ENCODE measurements around the gene ELP4. TPM values are rescaled to one million over a fixed set of nuclear protein-coding genes. Genes with fewer than 3 reads are reported as not detected.

ELP4 gene
- total and polyA plus RNA-seq, 2 experiments from 2014 or later: 12.3 to 25.1 TPM

- WGBS (ENCODE audit: low lambda C conversion rate, missing lambda C conversion rate): 71% methylated on average over 3 of the region's 3 CpGs
- Histone ChIP-seq H3K27ac (no peak overlapping the region), H3K4me2 (no peak overlapping the region), H4K20me1 (ENCODE audit: insufficient read depth, poor library complexity, severe bottlenecking) (no peaks in the 10 kb centered on the region), H3K4me1 (ENCODE audit: insufficient read depth) (no peaks in the 10 kb centered on the region), H3K9me2 (replicated peaks; ENCODE audit: insufficient read depth) (no peaks in the 10 kb centered on the region), H3K4me3 (no peak overlapping the region), H3K79me2 (no peaks in the 10 kb centered on the region), H2AFZ (no peak overlapping the region), H3K27me3 (no peaks in the 10 kb centered on the region), H3K9me3 (ENCODE audit: low read depth) (no peaks in the 10 kb centered on the region), H3K36me3 (replicated peaks; ENCODE audit: insufficient read depth, low read depth) (no peaks in the 10 kb centered on the region)
- TF ChIP-seq CTCF (IDR thresholded peaks at IDR 0.05; ENCODE audit: poor library complexity): no peak
- TF ChIP-seq EZH2 (IDR thresholded peaks at IDR 0.05; ENCODE audit: borderline replicate concordance): no peak
- TF ChIP-seq EZH2phosphoT487 (IDR thresholded peaks at IDR 0.05; ENCODE audit: low read depth, severe bottlenecking, unreplicated experiment): no peak
- no peak for DNase-seq (ENCODE audit: low spot score)
These were observed 247.8 kb downstream of the ELP4 start for GRCh38 chr11:31757260-31757835.

- H3K4me3 ChIP-seq: no peak overlapping the region
- no peak overlapping the region for H3K27ac ChIP-seq
- TF ChIP-seq EZH2phosphoT487 (IDR thresholded peaks at IDR 0.05; ENCODE audit: low read depth, severe bottlenecking, unreplicated experiment): no peak
- TF ChIP-seq CTCF (IDR thresholded peaks at IDR 0.05; ENCODE audit: poor library complexity): no peak
- TF ChIP-seq EZH2 (IDR thresholded peaks at IDR 0.05; ENCODE audit: borderline replicate concordance): no peak
- H3K9me2 ChIP-seq (replicated peaks; ENCODE audit: insufficient read depth): no peaks in the 10 kb centered on the region
- no peak for DNase-seq (ENCODE audit: low spot score)
- no peaks in the 10 kb centered on the region for H3K79me2 ChIP-seq
- H3K4me1 ChIP-seq (ENCODE audit: insufficient read depth): no peaks in the 10 kb centered on the region
- H2AFZ ChIP-seq: no peak overlapping the region
- H3K4me2 ChIP-seq: no peak overlapping the region
- 95% methylated on average over 1 of the region's 1 CpG for WGBS (ENCODE audit: low lambda C conversion rate, missing lambda C conversion rate)
- H4K20me1 ChIP-seq (ENCODE audit: insufficient read depth, poor library complexity, severe bottlenecking): no peaks in the 10 kb centered on the region
- no peaks in the 10 kb centered on the region for H3K27me3 ChIP-seq
- H3K36me3 ChIP-seq (replicated peaks; ENCODE audit: insufficient read depth, low read depth): no peaks in the 10 kb centered on the region
- no peaks in the 10 kb centered on the region for H3K9me3 ChIP-seq (ENCODE audit: low read depth)
These were observed 252.1 kb downstream of the ELP4 start for GRCh38 chr11:31761636-31762035.

GRCh38 chr11:31763296-31763695, 253.7 kb downstream of the ELP4 start:
- Histone ChIP-seq H3K4me3 (no peak overlapping the region), H3K4me1 (ENCODE audit: insufficient read depth) (no peaks in the 10 kb centered on the region), H2AFZ (no peak overlapping the region), H4K20me1 (ENCODE audit: insufficient read depth, poor library complexity, severe bottlenecking) (no peaks in the 10 kb centered on the region), H3K27me3 (no peaks in the 10 kb centered on the region), H3K27ac (no peak overlapping the region), H3K9me3 (ENCODE audit: low read depth) (no peaks in the 10 kb centered on the region), H3K4me2 (no peak overlapping the region), H3K79me2 (no peaks in the 10 kb centered on the region), H3K36me3 (replicated peaks; ENCODE audit: insufficient read depth, low read depth) (no peaks in the 10 kb centered on the region), H3K9me2 (replicated peaks; ENCODE audit: insufficient read depth) (no peaks in the 10 kb centered on the region)
- DNase-seq (ENCODE audit: low spot score): no peak
- no peak for TF ChIP-seq EZH2phosphoT487 (IDR thresholded peaks at IDR 0.05; ENCODE audit: low read depth, severe bottlenecking, unreplicated experiment)
- TF ChIP-seq EZH2 (IDR thresholded peaks at IDR 0.05; ENCODE audit: borderline replicate concordance): no peak
- no peak for TF ChIP-seq CTCF (IDR thresholded peaks at IDR 0.05; ENCODE audit: poor library complexity)

DNA sequence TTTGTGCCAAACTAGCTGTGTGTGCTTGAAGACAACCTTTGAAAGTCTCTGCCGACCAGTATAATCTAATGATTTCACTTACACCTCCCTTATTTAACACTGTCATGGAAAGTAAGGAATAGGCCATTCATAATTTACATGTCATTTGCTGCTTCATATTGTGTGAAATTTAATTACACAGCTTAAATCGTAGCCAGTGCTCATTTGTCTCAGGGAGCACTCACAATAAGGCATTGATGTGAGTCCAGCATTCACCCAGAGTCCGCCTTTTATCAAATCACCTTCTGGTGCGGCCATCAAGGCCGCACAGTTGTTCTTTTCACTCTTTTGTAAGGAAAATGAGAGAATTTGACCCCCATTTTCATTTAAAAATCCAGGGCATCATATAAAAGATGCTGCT, 254.7 kb downstream of the ELP4 start:
- H3K9me3 ChIP-seq (ENCODE audit: low read depth): no peaks in the 10 kb centered on the region
- H3K27me3 ChIP-seq: no peaks in the 10 kb centered on the region
- no peaks in the 10 kb centered on the region for H3K36me3 ChIP-seq (replicated peaks; ENCODE audit: insufficient read depth, low read depth)
- no peak overlapping the region for H2AFZ ChIP-seq
- H4K20me1 ChIP-seq (ENCODE audit: insufficient read depth, poor library complexity, severe bottlenecking): no peaks in the 10 kb centered on the region
- no peak overlapping the region for H3K4me3 ChIP-seq
- no peaks in the 10 kb centered on the region for H3K79me2 ChIP-seq
- H3K9me2 ChIP-seq (replicated peaks; ENCODE audit: insufficient read depth): no peaks in the 10 kb centered on the region
- no peaks in the 10 kb centered on the region for H3K4me1 ChIP-seq (ENCODE audit: insufficient read depth)
- no peak for DNase-seq (ENCODE audit: low spot score)
- 96% methylated on average over 5 of the region's 5 CpGs for WGBS (ENCODE audit: low lambda C conversion rate, missing lambda C conversion rate)
- H3K4me2 ChIP-seq: no peak overlapping the region
- no peak overlapping the region for H3K27ac ChIP-seq
- TF ChIP-seq EZH2 (IDR thresholded peaks at IDR 0.05; ENCODE audit: borderline replicate concordance) (no peak), EZH2phosphoT487 (IDR thresholded peaks at IDR 0.05; ENCODE audit: low read depth, severe bottlenecking, unreplicated experiment) (no peak), CTCF (IDR thresholded peaks at IDR 0.05; ENCODE audit: poor library complexity) (no peak)
